RWPE1 (cell line): Measurements from ENCODE around the gene TMA16.
"Not testable (repeated sequence)": the region's sequence is repeated elsewhere in the genome, so short reads cannot be mapped to it uniquely, and the experiment has no call there.

Source experiments
- CTCF ChIA-PET: fragments of 350-600 bp; sonication (Branson Sonifier 250); formaldehyde crosslinking; extraction: SDS; loops from one replicate; lab custom pipeline; 2021; lab: Yijun Ruan, JAX
- POLR2A ChIA-PET: fragments of 400-600 bp; formaldehyde crosslinking; extraction: SDS; loops from one replicate; lab custom pipeline; 2020; ENCODE audit warnings: antibody characterized with exemption; ENCODE audit not compliant: low non-redundant PET; lab: Yijun Ruan, JAX
- DNase-seq: peaks from one replicate; pipeline ENCODE4 v3.0.0; 2012; ENCODE audit warnings: low spot score
- H3K27ac ChIP-seq: fragments of 450-650 bp; 2 replicates; pipeline ENCODE4 v1.5.1; 2017
- TF ChIP-seq, protein P1 (sequence below): fragments of 450-650 bp; conservative IDR thresholded peaks from 2 replicates; pipeline ENCODE4 v1.5.1; 2017; ENCODE audit warnings: low read depth, mild to moderate bottlenecking

The TMA16 gene

DNA sequence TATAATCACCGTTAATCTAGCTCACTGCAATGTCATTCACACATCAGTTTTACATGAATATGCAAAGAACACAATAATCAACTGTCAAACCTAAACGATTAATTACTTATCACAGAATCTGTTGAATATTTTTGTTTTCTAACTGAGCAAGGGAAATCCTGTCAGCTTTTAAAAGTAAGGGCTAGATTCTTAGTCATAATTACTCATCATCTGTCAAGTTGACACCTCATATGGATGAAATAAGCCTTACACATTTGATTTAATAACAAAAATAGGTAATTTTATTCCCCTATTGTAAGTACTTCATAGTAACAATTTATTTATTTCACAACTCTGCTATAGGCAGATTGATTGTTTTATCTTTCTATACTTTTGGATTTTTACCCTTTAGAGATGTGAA, 32.7 kb downstream of the TMA16 start:
- ChIA-PET POLR2A (no interaction called here), CTCF (no interaction called here)
- H3K27ac ChIP-seq, result no peak overlapping the region
- DNase-seq, result no peak
- TF ChIP-seq, protein P1, sequence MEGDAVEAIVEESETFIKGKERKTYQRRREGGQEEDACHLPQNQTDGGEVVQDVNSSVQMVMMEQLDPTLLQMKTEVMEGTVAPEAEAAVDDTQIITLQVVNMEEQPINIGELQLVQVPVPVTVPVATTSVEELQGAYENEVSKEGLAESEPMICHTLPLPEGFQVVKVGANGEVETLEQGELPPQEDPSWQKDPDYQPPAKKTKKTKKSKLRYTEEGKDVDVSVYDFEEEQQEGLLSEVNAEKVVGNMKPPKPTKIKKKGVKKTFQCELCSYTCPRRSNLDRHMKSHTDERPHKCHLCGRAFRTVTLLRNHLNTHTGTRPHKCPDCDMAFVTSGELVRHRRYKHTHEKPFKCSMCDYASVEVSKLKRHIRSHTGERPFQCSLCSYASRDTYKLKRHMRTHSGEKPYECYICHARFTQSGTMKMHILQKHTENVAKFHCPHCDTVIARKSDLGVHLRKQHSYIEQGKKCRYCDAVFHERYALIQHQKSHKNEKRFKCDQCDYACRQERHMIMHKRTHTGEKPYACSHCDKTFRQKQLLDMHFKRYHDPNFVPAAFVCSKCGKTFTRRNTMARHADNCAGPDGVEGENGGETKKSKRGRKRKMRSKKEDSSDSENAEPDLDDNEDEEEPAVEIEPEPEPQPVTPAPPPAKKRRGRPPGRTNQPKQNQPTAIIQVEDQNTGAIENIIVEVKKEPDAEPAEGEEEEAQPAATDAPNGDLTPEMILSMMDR, result no peak

DNA sequence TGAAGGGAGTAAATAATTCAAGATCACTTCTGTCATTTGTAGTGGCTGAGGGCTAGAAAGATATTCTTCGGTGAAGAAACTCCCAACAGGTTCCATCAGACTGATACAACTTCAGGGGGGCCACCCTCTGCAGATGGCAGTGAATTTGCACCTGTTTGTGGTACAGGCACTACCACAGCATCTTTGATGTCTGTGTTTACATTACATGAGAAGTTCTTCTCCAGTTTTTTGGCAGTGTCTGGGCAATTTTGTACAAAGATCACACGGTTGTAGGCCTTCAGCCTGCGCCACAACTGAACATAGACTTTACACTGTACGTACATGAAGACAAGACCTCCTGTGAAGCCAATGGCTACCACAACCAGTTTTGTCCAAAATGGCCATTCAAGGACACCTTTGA, 34.2 kb downstream of the TMA16 start:
- POLR2A ChIA-PET, result no interaction called here
- CTCF ChIA-PET, result no interaction called here
- DNase-seq, result no peak
- TF ChIP-seq, protein P1, result no peak
- H3K27ac ChIP-seq, result no peak overlapping the region

DNA sequence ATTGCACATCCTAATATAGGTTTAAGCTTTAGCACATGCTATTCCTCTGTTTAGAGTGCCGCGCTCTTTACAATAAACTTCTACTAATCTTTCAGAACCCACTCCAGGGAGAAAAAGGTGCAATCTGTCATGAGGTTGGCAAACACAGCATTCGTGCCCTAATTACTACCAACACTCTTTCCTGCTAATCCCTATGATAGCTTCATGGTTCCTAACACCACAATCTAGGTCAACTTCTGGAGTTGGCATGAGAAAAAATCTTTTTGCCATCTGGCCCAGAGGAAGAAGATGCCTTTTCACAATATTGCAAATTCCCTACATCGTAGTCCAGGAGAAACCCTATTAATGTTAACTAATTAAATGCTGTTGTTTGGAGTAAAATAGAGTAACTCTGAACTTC, 39.6 kb downstream of the TMA16 start:
- TF ChIP-seq, protein P1, result no peak

DNA sequence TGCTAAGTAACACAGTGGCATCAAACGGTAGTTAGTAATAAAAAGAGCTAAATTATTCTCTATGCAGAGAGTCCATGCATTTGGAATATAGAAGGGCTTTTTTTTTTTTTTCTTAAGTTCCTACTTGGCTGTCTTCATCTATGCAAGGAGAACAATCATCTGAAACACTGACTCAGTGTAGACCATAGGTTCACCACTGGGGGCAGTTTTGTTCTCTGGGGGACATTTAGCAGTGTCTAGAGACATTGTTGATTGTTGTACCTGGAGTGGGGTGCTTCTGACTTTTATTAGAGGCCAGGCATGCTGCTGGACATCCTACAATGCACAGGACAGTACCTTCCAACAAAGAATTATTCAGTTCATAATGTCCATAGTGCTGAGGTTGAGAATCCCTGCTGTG, 41.2 kb downstream of the TMA16 start:
- no peak for DNase-seq
- H3K27ac ChIP-seq, result no peak overlapping the region
- POLR2A ChIA-PET, result no interaction called here
- TF ChIP-seq, protein P1, result no peak
- CTCF ChIA-PET, result interaction anchor here (0.6 to 0.9 kb wide), 3 partner anchors 19 to 105 kb away, joined by 3 to 8 read pairs (median 4); no protein-coding TSS in a partner anchor

More for the DNA sequence above, 39.6 kb downstream of the TMA16 start:
- ChIA-PET POLR2A (no interaction called here), CTCF (no interaction called here)
- no peak overlapping the region for H3K27ac ChIP-seq
- DNase-seq, result no peak

DNA sequence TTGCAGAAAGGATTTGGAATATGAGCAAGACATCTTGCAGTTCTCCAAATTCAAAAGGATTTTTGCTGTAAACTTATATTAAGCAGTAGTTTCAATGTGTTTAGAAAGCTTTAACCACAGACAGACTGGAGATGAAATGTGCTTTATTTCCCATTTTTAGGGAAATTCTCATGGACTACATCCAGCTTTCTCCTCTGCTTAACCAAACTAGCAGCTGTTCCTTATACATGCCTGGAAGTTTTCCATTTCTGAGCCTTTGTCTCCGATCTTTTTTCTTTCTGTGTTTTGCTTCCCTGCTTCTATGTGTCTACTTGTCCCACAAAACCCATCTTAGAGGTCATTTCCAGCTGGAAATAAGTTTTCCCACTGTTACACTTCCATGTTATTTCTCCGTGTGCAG, 41.6 kb downstream of the TMA16 start:
- TF ChIP-seq, protein P1, result no peak
- H3K27ac ChIP-seq, result no peak overlapping the region
- ChIA-PET CTCF (interaction anchor here (0.6 kb wide), 2 partner anchors 105 to 176 kb away, joined by 3 read pairs; no protein-coding TSS in a partner anchor), POLR2A (no interaction called here)
- DNase-seq, result no peak

DNA sequence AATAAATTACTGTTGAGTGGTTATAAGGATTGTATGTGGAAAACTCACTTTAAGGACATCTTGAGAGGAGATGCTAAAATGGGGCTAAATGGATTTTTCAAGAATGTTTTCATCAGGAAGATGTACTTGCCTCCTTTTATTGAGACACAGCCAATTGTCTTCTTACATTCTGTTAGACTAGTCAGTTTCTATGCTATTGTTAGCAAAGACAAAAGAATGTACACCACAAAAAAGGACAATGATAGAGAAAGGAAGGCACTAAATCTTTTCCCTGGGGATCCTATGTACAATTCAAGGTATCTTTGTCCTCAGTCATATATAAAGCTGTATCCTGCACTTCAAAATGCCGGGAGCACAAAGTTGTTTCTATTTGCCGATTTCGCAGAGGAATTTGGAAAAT, 42.6 kb downstream of the TMA16 start:
- ChIA-PET CTCF (no interaction called here), POLR2A (no interaction called here)
- TF ChIP-seq, protein P1, result no peak
- no peak overlapping the region for H3K27ac ChIP-seq
- DNase-seq, result no peak

DNA sequence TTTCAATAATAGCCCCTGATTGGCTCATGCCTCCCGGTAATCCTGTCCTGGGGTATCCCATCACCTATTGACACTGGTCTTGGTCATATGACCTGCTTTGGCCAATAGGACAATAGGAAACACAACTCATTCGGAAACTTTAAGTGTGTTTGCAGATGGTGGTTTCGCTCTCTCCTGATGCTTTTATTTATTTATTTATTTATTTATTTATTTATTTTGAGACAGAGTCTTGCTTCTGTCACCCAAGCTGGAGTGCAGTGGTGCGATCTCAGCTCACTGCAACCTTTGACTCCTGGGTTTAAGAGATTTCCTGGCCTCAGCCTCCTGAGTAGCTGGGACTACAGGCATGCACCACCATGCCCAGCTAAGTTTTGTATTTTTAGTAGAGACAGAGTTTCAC, 44.3 kb downstream of the TMA16 start:
- DNase-seq, H3K27ac ChIP-seq, POLR2A ChIA-PET: not testable (repeated sequence)
- CTCF ChIA-PET, result interaction anchor here (1.4 kb wide), 1 partner anchor 206 kb away, joined by 5 read pairs; no protein-coding TSS in a partner anchor
